LNCaP clone FGC (cell line): ENCODE measurements around the gene IL1RAPL1.

Experiments used
- DNase-seq: peaks from one replicate; pipeline ENCODE4 v3.0.0-alpha.2; 2011; ENCODE audit warnings: low read depth
- H3K4me3 ChIP-seq: 2 replicates; pipeline ENCODE4 v1.5.1; 2011; ENCODE audit warnings: mild to moderate bottlenecking, low read depth, low read length, control low read depth
- TF ChIP-seq, protein P1 (sequence below): IDR thresholded peaks from 2 replicates; pipeline ENCODE4 v1.5.1; 2012; ENCODE audit warnings: mild to moderate bottlenecking; ENCODE audit not compliant: control insufficient read depth, insufficient read depth; ENCODE audit errors: extremely low read depth

IL1RAPL1 gene

DNA sequence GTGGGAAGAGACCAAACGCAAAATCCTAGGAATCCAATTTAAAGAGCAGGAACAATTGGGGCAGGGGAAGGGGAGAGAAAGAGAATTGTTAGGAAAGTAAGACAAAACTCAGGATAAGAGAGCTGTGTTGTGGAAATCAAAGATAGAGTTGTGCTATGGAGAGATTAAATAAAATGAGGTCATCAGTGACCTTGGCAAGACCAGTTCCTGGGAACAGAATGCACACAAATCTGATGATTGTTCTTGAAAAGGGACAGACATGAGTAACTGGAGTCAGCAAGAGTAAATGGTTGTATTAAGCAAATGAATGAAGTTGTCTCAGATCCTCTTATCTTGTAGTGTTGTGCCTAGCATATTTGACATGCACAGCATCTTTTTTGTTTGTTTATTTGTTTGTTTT is 267.4 kb downstream of the IL1RAPL1 start:
- no peak for DNase-seq
- H3K4me3 ChIP-seq: no peak overlapping the region
- TF ChIP-seq, protein P1, sequence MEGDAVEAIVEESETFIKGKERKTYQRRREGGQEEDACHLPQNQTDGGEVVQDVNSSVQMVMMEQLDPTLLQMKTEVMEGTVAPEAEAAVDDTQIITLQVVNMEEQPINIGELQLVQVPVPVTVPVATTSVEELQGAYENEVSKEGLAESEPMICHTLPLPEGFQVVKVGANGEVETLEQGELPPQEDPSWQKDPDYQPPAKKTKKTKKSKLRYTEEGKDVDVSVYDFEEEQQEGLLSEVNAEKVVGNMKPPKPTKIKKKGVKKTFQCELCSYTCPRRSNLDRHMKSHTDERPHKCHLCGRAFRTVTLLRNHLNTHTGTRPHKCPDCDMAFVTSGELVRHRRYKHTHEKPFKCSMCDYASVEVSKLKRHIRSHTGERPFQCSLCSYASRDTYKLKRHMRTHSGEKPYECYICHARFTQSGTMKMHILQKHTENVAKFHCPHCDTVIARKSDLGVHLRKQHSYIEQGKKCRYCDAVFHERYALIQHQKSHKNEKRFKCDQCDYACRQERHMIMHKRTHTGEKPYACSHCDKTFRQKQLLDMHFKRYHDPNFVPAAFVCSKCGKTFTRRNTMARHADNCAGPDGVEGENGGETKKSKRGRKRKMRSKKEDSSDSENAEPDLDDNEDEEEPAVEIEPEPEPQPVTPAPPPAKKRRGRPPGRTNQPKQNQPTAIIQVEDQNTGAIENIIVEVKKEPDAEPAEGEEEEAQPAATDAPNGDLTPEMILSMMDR: no peak

DNA sequence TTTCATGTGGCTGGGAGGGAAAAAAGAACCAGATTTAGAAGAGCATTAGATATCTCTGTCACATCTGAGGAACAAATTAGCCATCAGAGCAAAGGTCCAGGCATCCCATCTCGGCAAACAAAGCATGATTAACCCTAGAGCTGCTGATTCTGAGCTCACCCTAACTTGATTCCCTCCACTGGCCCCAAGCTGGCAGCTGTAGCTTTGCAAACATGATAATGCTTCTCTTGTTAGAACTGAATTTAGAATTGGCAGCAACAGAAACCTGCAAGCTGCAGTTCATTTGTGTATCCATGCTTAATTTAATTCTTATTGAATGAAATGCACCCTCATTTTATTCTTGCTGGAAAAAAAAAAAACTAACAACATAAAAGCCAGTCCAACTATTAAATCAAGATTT is 289.2 kb downstream of the IL1RAPL1 start:
- DNase-seq: no peak
- TF ChIP-seq, protein P1: no peak
- no peak overlapping the region for H3K4me3 ChIP-seq

DNA sequence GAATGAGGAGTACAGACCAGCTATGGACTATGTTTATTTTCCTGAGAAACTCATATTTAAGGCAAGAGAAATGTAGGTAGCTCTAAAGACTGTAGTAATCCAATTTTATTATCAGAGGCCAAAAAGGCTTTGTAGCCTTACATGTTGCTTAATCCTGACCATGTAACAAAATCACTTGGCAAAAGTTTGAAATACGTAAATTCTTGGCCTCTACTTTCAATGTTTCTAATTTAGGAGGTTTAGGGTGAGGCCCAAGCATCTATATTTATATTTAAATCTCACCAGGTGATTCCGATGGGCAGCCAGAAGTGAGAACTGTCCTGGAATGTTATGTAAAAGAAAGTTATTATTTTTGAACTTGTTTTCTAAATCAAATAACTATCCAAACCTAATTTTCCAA is 289.7 kb downstream of the IL1RAPL1 start:
- no peak overlapping the region for H3K4me3 ChIP-seq
- DNase-seq: no peak
- TF ChIP-seq, protein P1: no peak

DNA sequence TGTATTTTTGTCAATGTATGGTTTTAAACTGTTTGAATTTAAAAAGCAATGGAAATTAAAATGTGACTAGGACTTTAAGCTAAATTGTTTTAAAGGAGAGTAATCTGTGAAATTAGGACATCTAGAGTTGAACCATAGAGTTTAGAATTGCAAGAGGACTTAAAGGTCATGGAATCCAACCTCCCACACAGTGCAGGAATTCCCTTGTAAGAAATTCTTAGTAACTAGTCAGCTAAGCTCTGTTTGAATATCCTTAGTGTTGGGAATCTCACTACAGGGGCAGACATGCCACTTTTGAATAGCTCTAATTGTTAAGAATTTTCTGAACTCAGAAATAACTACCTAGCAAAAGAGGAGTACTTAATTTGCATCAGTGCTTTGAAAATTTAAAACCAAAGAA is 292.9 kb downstream of the IL1RAPL1 start:
- DNase-seq: no peak
- TF ChIP-seq, protein P1: no peak
- H3K4me3 ChIP-seq: no peak overlapping the region

DNA sequence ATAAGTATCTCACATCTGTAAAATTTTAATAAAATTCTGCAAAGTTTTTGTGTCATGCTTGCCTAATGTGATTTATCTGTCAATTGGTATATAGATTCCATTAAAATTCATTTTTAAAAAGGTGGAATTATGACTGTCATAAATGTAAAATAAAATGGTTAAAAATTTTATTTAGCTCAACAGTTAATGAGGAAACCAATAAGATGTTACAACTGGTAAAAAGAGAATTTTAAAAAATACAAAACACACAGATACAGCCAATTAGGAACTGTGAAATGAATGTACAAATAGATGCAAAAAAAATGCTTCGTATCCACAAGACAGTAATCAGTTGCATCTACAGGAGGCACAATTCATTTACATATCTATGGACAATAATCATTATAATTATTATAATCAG is 297.6 kb downstream of the IL1RAPL1 start:
- DNase-seq: no peak
- TF ChIP-seq, protein P1: no peak
- H3K4me3 ChIP-seq: no peak overlapping the region

DNA sequence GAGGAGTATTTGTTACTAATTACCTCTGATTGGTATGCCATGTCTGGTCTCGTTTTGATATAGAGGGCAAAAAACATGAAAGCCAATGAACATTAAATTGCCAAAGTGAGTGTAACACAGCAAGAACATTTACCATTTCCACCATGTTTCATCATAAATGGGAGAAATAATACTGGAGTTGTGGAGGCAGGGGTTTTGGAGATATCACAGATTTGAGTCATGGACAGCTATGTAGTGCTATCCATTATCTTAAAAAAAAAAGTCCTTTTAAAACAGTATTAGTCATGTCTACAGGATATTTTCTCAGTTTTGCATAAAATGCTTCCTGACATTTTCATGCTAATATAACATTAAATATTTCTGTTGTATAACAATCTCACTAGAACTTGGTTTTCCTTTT is 301.2 kb downstream of the IL1RAPL1 start:
- TF ChIP-seq, protein P1: no peak
- no peak overlapping the region for H3K4me3 ChIP-seq
- no peak for DNase-seq

DNA sequence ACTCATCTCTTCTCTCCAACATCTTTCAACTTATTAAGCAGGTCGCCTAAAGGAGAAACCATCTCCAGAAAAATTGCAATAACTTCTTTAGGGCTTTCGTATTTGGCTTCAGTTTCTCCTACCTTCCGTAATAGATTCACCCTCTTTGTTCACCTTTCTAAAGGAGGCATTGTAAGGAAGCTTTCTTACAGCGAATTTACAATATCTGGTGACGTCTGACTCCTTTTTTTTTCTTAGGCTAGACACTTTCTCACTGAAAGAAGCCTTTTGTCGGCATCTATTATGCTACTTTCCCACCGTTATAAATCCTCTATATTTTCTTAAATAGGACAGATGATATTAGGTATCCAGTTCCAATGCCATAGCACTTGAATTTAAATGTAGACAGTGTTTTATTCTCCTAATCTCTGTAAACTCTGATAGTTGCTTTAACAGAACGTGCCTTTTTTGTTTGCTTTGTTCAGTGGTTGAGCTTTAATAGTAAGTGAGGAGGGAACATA is 302.4 kb downstream of the IL1RAPL1 start:
- TF ChIP-seq, protein P1: no peak
- DNase-seq: peak; percentile 19

More for the DNA sequence above, 302.4 kb downstream of the IL1RAPL1 start:
- H3K4me3 ChIP-seq: peak overlapping the region; percentile 8
